ENCODE results near the gene KLHDC4.

GRCh38 chr16:87782033-87782432 is 16.2 kb upstream of the KLHDC4 start:
- TF ChIP-seq ZNF274 (IDR thresholded peaks at IDR 0.05; ENCODE audit: low read depth, low read length), result no peak
- TF ChIP-seq YY1 (IDR thresholded peaks at IDR 0.05; ENCODE audit: insufficient read depth, insufficient read length), result no peak
- TF ChIP-seq SUZ12 (IDR thresholded peaks at IDR 0.05; ENCODE audit: extremely low read depth, insufficient read depth, insufficient read length), result no peak

All from NT2/D1 (cell line).